Pancreas (tissue), 10 donors: ENCODE measurements around the gene APOC3. TPM values are rescaled to one million over a fixed set of nuclear protein-coding genes. Genes with fewer than 3 reads are reported as not detected.

ENCODE experiments used
- ATAC-seq, 4 donors: fragments of 200-7000 bp; cut with Tn5 transposase; one replicate each; pipeline versions ENCODE4 v1.8.0 to v1.9.1; 2020; ENCODE audit warnings: mild to moderate bottlenecking in 4 of 4, moderate library complexity in 4 of 4
- DNase-seq, 6 donors: peaks; one replicate each; pipeline ENCODE4 v3.0.0-alpha.2; 2020
- FAIRE-seq: peaks from 2 replicates; lab custom pipeline; 2012; peaks lifted over from hg19 to GRCh38; lab: Jason Lieb, UNC
- H3K27ac ChIP-seq, 4 donors: fragments of 200-600 bp; sonication (generic); 1 replicate in 3 of 4; 2 replicates in 1 of 4; pipeline versions ENCODE4 v1.5.0 to v1.8.0; 2020
- H3K27me3 ChIP-seq, 4 donors: fragments of 200-600 bp; one replicate each; pipeline ENCODE4 v1.8.0; 2021
- H3K36me3 ChIP-seq, 3 donors: fragments of 200-600 bp; sonication (generic) in 1 of 3; one replicate each; pipeline versions ENCODE4 v1.5.0 to v1.8.0; 2020 to 2021
- H3K4me1 ChIP-seq, 3 donors: fragments of 200-600 bp; one replicate each; pipeline ENCODE4 v1.8.0; 2021
- H3K4me3 ChIP-seq, 4 donors: fragments of 200-600 bp; sonication (generic) in 2 of 4; one replicate each; pipeline versions ENCODE4 v1.5.0 to v1.8.0; 2020 to 2021
- H3K9me3 ChIP-seq, 4 donors: fragments of 200-600 bp; one replicate each; pipeline ENCODE4 v1.8.0; 2021
- WGBS, 2 donors: extraction: QIAGEN DNeasy Blood & Tissue Kit; methylation state at CpG; one replicate each; pipeline ENCODE4 v1.1.7; 2013; 5-methylcytosine and 5-hydroxymethylcytosine counted together
- intact Hi-C, 3 donors: fragments of 100-400 bp; cut with DNase I; formaldehyde crosslinking; loops; one replicate each; pipeline versions ENCODE4 v1.11.1 to v1.14.2; 2022
- polyA plus RNA-seq, 2 donors: library from polyadenylated mRNA; stranded (reverse); fragments of 200-250 nt; gene quantifications; one replicate each; pipeline ENCODE4 v1.2.3, GENCODE V29; 2013
- total RNA-seq, 6 donors: library from RNA; stranded (reverse); fragmentation: NEBNext Ultra II Directional in 4 of 6; extraction: Animal tissue kit (Norgen Biotek cat#: 25700) in 4 of 6; gene quantifications; one replicate each; pipeline versions ENCODE4 v1.2.1 to v1.2.4, GENCODE V29; 2021 to 2023
- TF ChIP-seq, protein P1 (sequence below), 4 donors: fragments of 200-600 bp; sonication (generic) in 3 of 4; IDR thresholded peaks; one replicate each; pipeline versions ENCODE4 v1.5.0 to v1.8.0; 2021; ENCODE audit warnings: antibody characterized with exemption in 4 of 4
- donor health status: healthy with polysubstance abuse.
- donor health status: DM: no; HTN: no; CAD: no; lungs with moderate emphysema.
- donor health status: DM: no; HTN: no; CAD: no.
- donor health status: control.
- donor health status: control.
- donor health status: Bipolar disorder and iron deficiency.
- donor health status: DM: yes; HTN: yes; CAD: no.
- donor health status: DM: no; HTN: no; CAD: no.
- donor health status: DM: no; HTN: no; CAD: no.
- donor health status: DM: yes; HTN: yes; CAD: no.

APOC3 gene
- total and polyA plus RNA-seq, 8 donors, result 2.9 to 3.7 TPM; not detected in 6

GRCh38 chr11:116875194-116875593 is 45.5 kb downstream of the APOC3 start:
- FAIRE-seq, result no peak
- Histone ChIP-seq H3K27me3 (no peaks in the 10 kb centered on the region), H3K9me3 (no peaks in the 10 kb centered on the region), H3K27ac (no peak overlapping the region), H3K36me3 (peaks cover 0 to 30% (median 5%) of the 10 kb centered on the region in 3 donors), H3K4me1 (no peaks in the 10 kb centered on the region), H3K4me3 (no peak overlapping the region)
- intact Hi-C loops, result loop anchor here in 2 of 3 donors (5.0 to 10.0 kb wide), 2 partner anchors 230 to 232 kb away; no protein-coding TSS in a partner anchor
- no peak for ATAC-seq
- TF ChIP-seq, protein P1, sequence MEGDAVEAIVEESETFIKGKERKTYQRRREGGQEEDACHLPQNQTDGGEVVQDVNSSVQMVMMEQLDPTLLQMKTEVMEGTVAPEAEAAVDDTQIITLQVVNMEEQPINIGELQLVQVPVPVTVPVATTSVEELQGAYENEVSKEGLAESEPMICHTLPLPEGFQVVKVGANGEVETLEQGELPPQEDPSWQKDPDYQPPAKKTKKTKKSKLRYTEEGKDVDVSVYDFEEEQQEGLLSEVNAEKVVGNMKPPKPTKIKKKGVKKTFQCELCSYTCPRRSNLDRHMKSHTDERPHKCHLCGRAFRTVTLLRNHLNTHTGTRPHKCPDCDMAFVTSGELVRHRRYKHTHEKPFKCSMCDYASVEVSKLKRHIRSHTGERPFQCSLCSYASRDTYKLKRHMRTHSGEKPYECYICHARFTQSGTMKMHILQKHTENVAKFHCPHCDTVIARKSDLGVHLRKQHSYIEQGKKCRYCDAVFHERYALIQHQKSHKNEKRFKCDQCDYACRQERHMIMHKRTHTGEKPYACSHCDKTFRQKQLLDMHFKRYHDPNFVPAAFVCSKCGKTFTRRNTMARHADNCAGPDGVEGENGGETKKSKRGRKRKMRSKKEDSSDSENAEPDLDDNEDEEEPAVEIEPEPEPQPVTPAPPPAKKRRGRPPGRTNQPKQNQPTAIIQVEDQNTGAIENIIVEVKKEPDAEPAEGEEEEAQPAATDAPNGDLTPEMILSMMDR (IDR thresholded peaks at IDR 0.05), result no peak
- 95% methylated on average over 7 of the region's 7 CpGs for WGBS, 2 donors
- DNase-seq, result no peak

GRCh38 chr11:116876656-116877055 is 46.9 kb downstream of the APOC3 start:
- Histone ChIP-seq H3K27me3 (no peaks in the 10 kb centered on the region), H3K36me3 (peaks cover 0 to 30% (median 5%) of the 10 kb centered on the region in 3 donors), H3K4me3 (no peak overlapping the region), H3K27ac (no peak overlapping the region), H3K4me1 (no peaks in the 10 kb centered on the region), H3K9me3 (no peaks in the 10 kb centered on the region)
- intact Hi-C loops, result loop anchor here in 2 of 3 donors (5.0 to 10.0 kb wide), 2 partner anchors 228 to 231 kb away; no protein-coding TSS in a partner anchor
- WGBS, 2 donors, result 86 to 87% methylated on average over 8 of the region's 8 CpGs
- FAIRE-seq (no peak), DNase-seq (no peak), ATAC-seq (no peak)
- TF ChIP-seq, protein P1 (IDR thresholded peaks at IDR 0.05), result no peak

- no peak overlapping the region for H3K4me3 ChIP-seq
- H3K27me3 ChIP-seq, result no peaks in the 10 kb centered on the region
- 38 to 45% methylated on average over 5 of the region's 5 CpGs for whole genome bisulfite sequencing, 2 donors
- DNase-seq (peak in 1 of 6 donors; percentile 25), ATAC-seq (peak; percentile 74 to 98 (median 96)), FAIRE-seq (peak; percentile 81)
- TF ChIP-seq, protein P1 (IDR thresholded peaks at IDR 0.05), result peak in 2 of 4 donors; percentile 53 to 56
- intact Hi-C loops, result loop anchor here (5.0 to 10.0 kb wide), 2 partner anchors 225 to 227 kb away; no protein-coding TSS in a partner anchor
- no peaks in the 10 kb centered on the region for H3K9me3 ChIP-seq
- H3K36me3 ChIP-seq, result peaks cover 0 to 7% (median 0%) of the 10 kb centered on the region in 3 donors
- no peaks in the 10 kb centered on the region for H3K4me1 ChIP-seq
- no peak overlapping the region for H3K27ac ChIP-seq
Observed at GRCh38 chr11:116879800-116880625, 50.3 kb downstream of the APOC3 start.

GRCh38 chr11:116881143-116881542 is 51.4 kb downstream of the APOC3 start:
- WGBS, 2 donors, result 87 to 89% methylated on average over 6 of the region's 6 CpGs
- Histone ChIP-seq H3K36me3 (no peaks in the 10 kb centered on the region), H3K4me3 (no peak overlapping the region), H3K4me1 (peaks cover 0 to 8% (median 5%) of the 10 kb centered on the region in 3 donors), H3K27me3 (no peaks in the 10 kb centered on the region), H3K9me3 (no peaks in the 10 kb centered on the region), H3K27ac (no peak overlapping the region)
- DNase-seq (no peak), FAIRE-seq (no peak), ATAC-seq (no peak)
- intact Hi-C loops, result loop anchor here in 1 of 3 donors (5.0 kb wide), 1 partner anchor 226 kb away; no protein-coding TSS in a partner anchor
- TF ChIP-seq, protein P1 (IDR thresholded peaks at IDR 0.05), result no peak
